GM18499 (cell line): ENCODE data around the gene PPP1R14C.
"Not testable (repeated sequence)": the region's sequence is repeated elsewhere in the genome, so short reads cannot be mapped to it uniquely, and the experiment has no call there.

Experiments used
- ATAC-seq: cut with Tn5 transposase; IDR thresholded peaks from one replicate; pipeline ENCODE4 v1.9.1; 2021; ENCODE audit warnings: moderate number of reproducible peaks; ENCODE audit not compliant: insufficient read depth, unreplicated experiment

Gene PPP1R14C

GRCh38 chr6:150238336-150238741, 95.5 kb downstream of the PPP1R14C start:
- ATAC-seq, result no peak

GRCh38 chr6:150238846-150239407, 96.1 kb downstream of the PPP1R14C start:
- no peak for ATAC-seq

GRCh38 chr6:150241756-150242155, 98.9 kb downstream of the PPP1R14C start:
- ATAC-seq, result not testable (repeated sequence)

GRCh38 chr6:150243620-150244314, 100.9 kb downstream of the PPP1R14C start:
- no peak for ATAC-seq

- ATAC-seq, result no peak
Observed at GRCh38 chr6:150245148-150245935, 102.5 kb downstream of the PPP1R14C start.

- ATAC-seq, result no peak
Observed at GRCh38 chr6:150247803-150248202, 105.0 kb downstream of the PPP1R14C start.

- ATAC-seq, result no peak
Observed at GRCh38 chr6:150248300-150248699, 105.5 kb downstream of the PPP1R14C start.

- ATAC-seq, result no peak
Observed at GRCh38 chr6:150249261-150249660, 106.4 kb downstream of the PPP1R14C start.

GRCh38 chr6:150250826-150251225, 108.0 kb downstream of the PPP1R14C start:
- no peak for ATAC-seq

- ATAC-seq, result no peak
Observed at GRCh38 chr6:150251566-150252186, 108.8 kb downstream of the PPP1R14C start.

- ATAC-seq, result no peak
Observed at GRCh38 chr6:150252714-150253444, 110.0 kb downstream of the PPP1R14C start.

- ATAC-seq, result no peak
Observed at GRCh38 chr6:150253489-150253888, 110.6 kb downstream of the PPP1R14C start.

GRCh38 chr6:150254770-150255169, 111.9 kb downstream of the PPP1R14C start:
- ATAC-seq, result no peak

- ATAC-seq, result no peak
Observed at GRCh38 chr6:150255840-150256239, 113.0 kb downstream of the PPP1R14C start.

GRCh38 chr6:150256618-150257272, 113.9 kb downstream of the PPP1R14C start:
- no peak for ATAC-seq

GRCh38 chr6:150258381-150258780, 115.5 kb downstream of the PPP1R14C start:
- no peak for ATAC-seq

GRCh38 chr6:150260931-150261330, 118.1 kb downstream of the PPP1R14C start:
- ATAC-seq, result no peak

GRCh38 chr6:150261997-150262697, 119.3 kb downstream of the PPP1R14C start:
- no peak for ATAC-seq

GRCh38 chr6:150263765-150264404, 121.0 kb downstream of the PPP1R14C start:
- no peak for ATAC-seq
